ENCODE results near the gene TOMM40.

Gene TOMM40

GRCh38 chr19:44865196-44865767, 25.8 kb upstream of the TOMM40 start:
- H3K9me2 ChIP-seq (replicated peaks; ENCODE audit: low read depth, low read length) = no peaks in the 10 kb centered on the region
- no peak overlapping the region for H2AFZ ChIP-seq (ENCODE audit: low read length)
- no peaks in the 10 kb centered on the region for H3K79me2 ChIP-seq (ENCODE audit: insufficient read depth, low read length)
- no peak overlapping the region for H3K9ac ChIP-seq (ENCODE audit: low read depth, low read length, poor library complexity, severe bottlenecking)
- H3K4me2 ChIP-seq (ENCODE audit: low read depth, low read length, poor library complexity, severe bottlenecking) = no peak overlapping the region
- no peak overlapping the region for H3K4me3 ChIP-seq (ENCODE audit: low read length, poor library complexity, severe bottlenecking)
- no peaks in the 10 kb centered on the region for H3K4me1 ChIP-seq (ENCODE audit: insufficient read depth, low read length, poor library complexity, severe bottlenecking)
- H3K9me3 ChIP-seq (ENCODE audit: insufficient read depth, low read depth, low read length) = no peaks in the 10 kb centered on the region
- no peaks in the 10 kb centered on the region for H3K36me3 ChIP-seq (ENCODE audit: insufficient read depth, low read length)
- H4K20me1 ChIP-seq (ENCODE audit: insufficient read depth, low read length, poor library complexity, severe bottlenecking) = no peaks in the 10 kb centered on the region
- no peak for TF ChIP-seq EZH2phosphoT487 (IDR thresholded peaks at IDR 0.05; ENCODE audit: borderline replicate concordance)
- TF ChIP-seq, protein P1, sequence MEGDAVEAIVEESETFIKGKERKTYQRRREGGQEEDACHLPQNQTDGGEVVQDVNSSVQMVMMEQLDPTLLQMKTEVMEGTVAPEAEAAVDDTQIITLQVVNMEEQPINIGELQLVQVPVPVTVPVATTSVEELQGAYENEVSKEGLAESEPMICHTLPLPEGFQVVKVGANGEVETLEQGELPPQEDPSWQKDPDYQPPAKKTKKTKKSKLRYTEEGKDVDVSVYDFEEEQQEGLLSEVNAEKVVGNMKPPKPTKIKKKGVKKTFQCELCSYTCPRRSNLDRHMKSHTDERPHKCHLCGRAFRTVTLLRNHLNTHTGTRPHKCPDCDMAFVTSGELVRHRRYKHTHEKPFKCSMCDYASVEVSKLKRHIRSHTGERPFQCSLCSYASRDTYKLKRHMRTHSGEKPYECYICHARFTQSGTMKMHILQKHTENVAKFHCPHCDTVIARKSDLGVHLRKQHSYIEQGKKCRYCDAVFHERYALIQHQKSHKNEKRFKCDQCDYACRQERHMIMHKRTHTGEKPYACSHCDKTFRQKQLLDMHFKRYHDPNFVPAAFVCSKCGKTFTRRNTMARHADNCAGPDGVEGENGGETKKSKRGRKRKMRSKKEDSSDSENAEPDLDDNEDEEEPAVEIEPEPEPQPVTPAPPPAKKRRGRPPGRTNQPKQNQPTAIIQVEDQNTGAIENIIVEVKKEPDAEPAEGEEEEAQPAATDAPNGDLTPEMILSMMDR (conservative IDR thresholded peaks at IDR 0.05; ENCODE audit: low read length) = no peak
- no peaks in the 10 kb centered on the region for H3K27me3 ChIP-seq (ENCODE audit: insufficient read depth, low read length, poor library complexity, severe bottlenecking)
- H3F3A ChIP-seq (ENCODE audit: low read depth) = no peaks in the 10 kb centered on the region

DNA sequence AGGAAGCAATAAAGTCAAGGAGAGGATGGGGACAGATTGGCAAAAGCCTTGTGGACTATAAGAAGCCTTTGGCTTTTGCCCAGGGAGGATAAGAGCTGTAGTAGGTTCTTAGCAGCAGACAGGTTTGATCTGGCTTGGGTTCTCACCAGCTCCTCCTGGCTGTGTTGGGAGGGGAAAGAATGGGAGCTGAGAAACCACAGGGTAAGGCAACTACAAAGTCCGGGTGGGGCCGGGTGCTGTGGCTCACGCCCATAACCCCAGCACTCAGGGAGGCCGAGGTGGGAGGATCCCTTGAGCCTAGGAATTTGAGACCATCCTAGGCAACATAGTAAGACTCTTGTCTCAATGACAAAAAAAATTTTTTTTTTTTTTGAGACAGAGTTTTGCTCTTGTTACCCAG, 24.4 kb upstream of the TOMM40 start:
- no peak overlapping the region for H3K4me2 ChIP-seq (ENCODE audit: low read depth, low read length, poor library complexity, severe bottlenecking)
- no peaks in the 10 kb centered on the region for H3F3A ChIP-seq (ENCODE audit: low read depth)
- H3K79me2 ChIP-seq (ENCODE audit: insufficient read depth, low read length) = no peaks in the 10 kb centered on the region
- no peak overlapping the region for H3K9ac ChIP-seq (ENCODE audit: low read depth, low read length, poor library complexity, severe bottlenecking)
- no peak overlapping the region for H3K4me3 ChIP-seq (ENCODE audit: low read length, poor library complexity, severe bottlenecking)
- H3K9me2 ChIP-seq (replicated peaks; ENCODE audit: low read depth, low read length) = no peaks in the 10 kb centered on the region
- TF ChIP-seq EZH2phosphoT487 (IDR thresholded peaks at IDR 0.05; ENCODE audit: borderline replicate concordance) = no peak
- TF ChIP-seq, protein P1 (conservative IDR thresholded peaks at IDR 0.05; ENCODE audit: low read length) = no peak
- H4K20me1 ChIP-seq (ENCODE audit: insufficient read depth, low read length, poor library complexity, severe bottlenecking) = no peaks in the 10 kb centered on the region
- H3K9me3 ChIP-seq (ENCODE audit: insufficient read depth, low read depth, low read length) = no peaks in the 10 kb centered on the region
- no peaks in the 10 kb centered on the region for H3K36me3 ChIP-seq (ENCODE audit: insufficient read depth, low read length)
- no peaks in the 10 kb centered on the region for H3K27me3 ChIP-seq (ENCODE audit: insufficient read depth, low read length, poor library complexity, severe bottlenecking)
- H3K4me1 ChIP-seq (ENCODE audit: insufficient read depth, low read length, poor library complexity, severe bottlenecking) = no peaks in the 10 kb centered on the region
- H2AFZ ChIP-seq (ENCODE audit: low read length) = no peak overlapping the region

DNA sequence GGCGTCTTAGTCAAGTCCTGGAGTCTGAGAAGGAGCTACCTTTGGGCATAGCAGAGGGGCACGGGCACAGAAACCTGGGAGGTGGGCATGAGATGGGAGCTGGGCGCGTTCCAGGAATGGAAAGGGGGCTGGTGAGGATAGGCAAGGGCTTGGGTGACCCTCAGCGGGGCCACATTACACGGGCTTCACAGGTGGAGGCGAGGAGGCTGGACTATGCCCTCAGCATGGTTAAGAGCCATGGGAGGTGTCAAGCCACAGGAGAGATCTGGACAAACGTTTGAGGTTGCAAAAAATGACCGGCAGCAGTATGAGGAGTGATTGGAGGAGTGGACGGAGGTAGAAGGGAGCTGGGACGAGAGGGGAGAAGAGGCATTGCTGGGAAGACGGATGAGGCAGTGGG, 23.5 kb upstream of the TOMM40 start:
- H2AFZ ChIP-seq (ENCODE audit: low read length) = no peak overlapping the region
- H4K20me1 ChIP-seq (ENCODE audit: insufficient read depth, low read length, poor library complexity, severe bottlenecking) = no peaks in the 10 kb centered on the region
- no peak overlapping the region for H3K4me3 ChIP-seq (ENCODE audit: low read length, poor library complexity, severe bottlenecking)
- TF ChIP-seq, protein P1 (conservative IDR thresholded peaks at IDR 0.05; ENCODE audit: low read length) = no peak
- no peak for TF ChIP-seq EZH2phosphoT487 (IDR thresholded peaks at IDR 0.05; ENCODE audit: borderline replicate concordance)
- no peak overlapping the region for H3K4me2 ChIP-seq (ENCODE audit: low read depth, low read length, poor library complexity, severe bottlenecking)
- no peaks in the 10 kb centered on the region for H3K4me1 ChIP-seq (ENCODE audit: insufficient read depth, low read length, poor library complexity, severe bottlenecking)
- no peaks in the 10 kb centered on the region for H3F3A ChIP-seq (ENCODE audit: low read depth)
- no peaks in the 10 kb centered on the region for H3K27me3 ChIP-seq (ENCODE audit: insufficient read depth, low read length, poor library complexity, severe bottlenecking)
- H3K36me3 ChIP-seq (ENCODE audit: insufficient read depth, low read length) = no peaks in the 10 kb centered on the region
- H3K79me2 ChIP-seq (ENCODE audit: insufficient read depth, low read length) = no peaks in the 10 kb centered on the region
- H3K9me3 ChIP-seq (ENCODE audit: insufficient read depth, low read depth, low read length) = no peaks in the 10 kb centered on the region
- no peak overlapping the region for H3K9ac ChIP-seq (ENCODE audit: low read depth, low read length, poor library complexity, severe bottlenecking)
- H3K9me2 ChIP-seq (replicated peaks; ENCODE audit: low read depth, low read length) = no peaks in the 10 kb centered on the region

Data from Loucy (cell line).